ENCODE measurements around the gene ENPP6. TPM values are rescaled to one million over a fixed set of nuclear protein-coding genes. Genes with fewer than 3 reads are reported as not detected.

ENPP6 gene
- polyA plus RNA-seq, 2 of the 4 experiments (the other 2 are of a cell fraction): not detected

- WGBS (ENCODE audit: missing lambda C conversion rate): 69% methylated on average over 9 of the region's 9 CpGs
- TF ChIP-seq SREBF2 (IDR thresholded peaks at IDR 0.05): no peak
- TF ChIP-seq GATA3 (IDR thresholded peaks at IDR 0.05; ENCODE audit: borderline replicate concordance): no peak
- POLR2A ChIA-PET: no interaction called here
- no peak for ATAC-seq
- FAIRE-seq: no peak
- Histone ChIP-seq H3K9me3 (no peaks in the 10 kb centered on the region), H3K4me2 (no peak overlapping the region), H3K4me1 (no peaks in the 10 kb centered on the region), H3K27ac (no peak overlapping the region), H3K4me3 (no peak overlapping the region)
- no peak for DNase-seq (ENCODE audit: low read depth in 1 of 2, low spot score in 1 of 2)
- CTCF ChIA-PET: interaction anchor here (0.5 to 4.2 kb wide), 18 partner anchors 9 to 952 kb away, joined by 3 to 47 read pairs (median 4); no protein-coding TSS in a partner anchor
Measured at GRCh38 chr4:184167576-184167975, 50.1 kb downstream of the ENPP6 start.

DNA sequence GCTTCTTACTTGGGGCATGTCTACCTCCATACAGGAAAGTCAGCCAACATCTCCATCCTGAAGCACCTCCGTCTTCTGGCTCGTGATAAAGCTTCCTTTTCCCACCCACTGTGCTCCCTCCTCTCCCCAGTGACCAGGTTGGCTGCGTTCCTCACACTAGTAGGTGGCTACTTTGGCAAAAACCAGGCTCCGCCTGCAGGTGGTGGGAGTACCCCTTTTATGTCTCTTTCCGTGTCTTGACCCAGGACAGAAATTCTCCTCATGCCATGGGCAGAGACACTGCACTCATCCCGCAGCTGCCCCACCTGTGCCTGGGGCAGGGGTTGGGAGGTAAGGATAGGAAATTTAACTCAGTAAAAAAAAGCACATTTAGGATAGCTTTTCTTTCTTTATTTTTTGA lies 50.9 kb downstream of the ENPP6 start:
- Histone ChIP-seq H3K9me3 (no peaks in the 10 kb centered on the region), H3K4me2 (no peak overlapping the region), H3K27ac (no peak overlapping the region), H3K4me1 (no peaks in the 10 kb centered on the region), H3K4me3 (no peak overlapping the region)
- TF ChIP-seq CHD4 (IDR thresholded peaks at IDR 0.05; ENCODE audit: borderline replicate concordance) (no peak), FOSL2 (IDR thresholded peaks at IDR 0.05) (no peak), FOSL2 (CRISPR knock-in tag; IDR thresholded peaks at IDR 0.05) (no peak), RAD21 (conservative IDR thresholded peaks at IDR 0.05 in 1 of 2, IDR thresholded peaks at IDR 0.05 in 1 of 2) (no peak), NFE2L2 (conservative IDR thresholded peaks at IDR 0.05; ENCODE audit: low read length) (no peak), KDM1A (IDR thresholded peaks at IDR 0.05; ENCODE audit: low read depth) (no peak), CBX8 (IDR thresholded peaks at IDR 0.05) (no peak), POLR2AphosphoS2 (conservative IDR thresholded peaks at IDR 0.05; ENCODE audit: low read length) (no peak), TFCP2L1 (CRISPR knock-in tag; IDR thresholded peaks at IDR 0.05) (no peak), RARB (CRISPR knock-in tag; IDR thresholded peaks at IDR 0.05) (no peak), ZNF302 (CRISPR knock-in tag; IDR thresholded peaks at IDR 0.05) (no peak), HOXB5 (CRISPR knock-in tag; IDR thresholded peaks at IDR 0.05) (no peak), ATOH8 (CRISPR knock-in tag; IDR thresholded peaks at IDR 0.05; ENCODE audit: low read depth) (no peak), RNF2 (IDR thresholded peaks at IDR 0.05; ENCODE audit: borderline replicate concordance, low read depth) (no peak), RFX5 (IDR thresholded peaks at IDR 0.05) (no peak)
- TF ChIP-seq, protein P1, sequence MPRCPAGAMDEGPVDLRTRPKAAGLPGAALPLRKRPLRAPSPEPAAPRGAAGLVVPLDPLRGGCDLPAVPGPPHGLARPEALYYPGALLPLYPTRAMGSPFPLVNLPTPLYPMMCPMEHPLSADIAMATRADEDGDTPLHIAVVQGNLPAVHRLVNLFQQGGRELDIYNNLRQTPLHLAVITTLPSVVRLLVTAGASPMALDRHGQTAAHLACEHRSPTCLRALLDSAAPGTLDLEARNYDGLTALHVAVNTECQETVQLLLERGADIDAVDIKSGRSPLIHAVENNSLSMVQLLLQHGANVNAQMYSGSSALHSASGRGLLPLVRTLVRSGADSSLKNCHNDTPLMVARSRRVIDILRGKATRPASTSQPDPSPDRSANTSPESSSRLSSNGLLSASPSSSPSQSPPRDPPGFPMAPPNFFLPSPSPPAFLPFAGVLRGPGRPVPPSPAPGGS (IDR thresholded peaks at IDR 0.05): no peak
- TF ChIP-seq, protein P2, sequence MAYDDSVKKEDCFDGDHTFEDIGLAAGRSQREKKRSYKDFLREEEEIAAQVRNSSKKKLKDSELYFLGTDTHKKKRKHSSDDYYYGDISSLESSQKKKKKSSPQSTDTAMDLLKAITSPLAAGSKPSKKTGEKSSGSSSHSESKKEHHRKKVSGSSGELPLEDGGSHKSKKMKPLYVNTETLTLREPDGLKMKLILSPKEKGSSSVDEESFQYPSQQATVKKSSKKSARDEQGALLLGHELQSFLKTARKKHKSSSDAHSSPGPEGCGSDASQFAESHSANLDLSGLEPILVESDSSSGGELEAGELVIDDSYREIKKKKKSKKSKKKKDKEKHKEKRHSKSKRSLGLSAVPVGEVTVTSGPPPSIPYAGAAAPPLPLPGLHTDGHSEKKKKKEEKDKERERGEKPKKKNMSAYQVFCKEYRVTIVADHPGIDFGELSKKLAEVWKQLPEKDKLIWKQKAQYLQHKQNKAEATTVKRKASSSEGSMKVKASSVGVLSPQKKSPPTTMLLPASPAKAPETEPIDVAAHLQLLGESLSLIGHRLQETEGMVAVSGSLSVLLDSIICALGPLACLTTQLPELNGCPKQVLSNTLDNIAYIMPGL (CRISPR knock-in tag; IDR thresholded peaks at IDR 0.05; ENCODE audit: borderline replicate concordance): no peak
- TF ChIP-seq, protein P3, sequence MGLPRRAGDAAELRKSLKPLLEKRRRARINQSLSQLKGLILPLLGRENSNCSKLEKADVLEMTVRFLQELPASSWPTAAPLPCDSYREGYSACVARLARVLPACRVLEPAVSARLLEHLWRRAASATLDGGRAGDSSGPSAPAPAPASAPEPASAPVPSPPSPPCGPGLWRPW (IDR thresholded peaks at IDR 0.05): no peak
- TF ChIP-seq, protein P4, sequence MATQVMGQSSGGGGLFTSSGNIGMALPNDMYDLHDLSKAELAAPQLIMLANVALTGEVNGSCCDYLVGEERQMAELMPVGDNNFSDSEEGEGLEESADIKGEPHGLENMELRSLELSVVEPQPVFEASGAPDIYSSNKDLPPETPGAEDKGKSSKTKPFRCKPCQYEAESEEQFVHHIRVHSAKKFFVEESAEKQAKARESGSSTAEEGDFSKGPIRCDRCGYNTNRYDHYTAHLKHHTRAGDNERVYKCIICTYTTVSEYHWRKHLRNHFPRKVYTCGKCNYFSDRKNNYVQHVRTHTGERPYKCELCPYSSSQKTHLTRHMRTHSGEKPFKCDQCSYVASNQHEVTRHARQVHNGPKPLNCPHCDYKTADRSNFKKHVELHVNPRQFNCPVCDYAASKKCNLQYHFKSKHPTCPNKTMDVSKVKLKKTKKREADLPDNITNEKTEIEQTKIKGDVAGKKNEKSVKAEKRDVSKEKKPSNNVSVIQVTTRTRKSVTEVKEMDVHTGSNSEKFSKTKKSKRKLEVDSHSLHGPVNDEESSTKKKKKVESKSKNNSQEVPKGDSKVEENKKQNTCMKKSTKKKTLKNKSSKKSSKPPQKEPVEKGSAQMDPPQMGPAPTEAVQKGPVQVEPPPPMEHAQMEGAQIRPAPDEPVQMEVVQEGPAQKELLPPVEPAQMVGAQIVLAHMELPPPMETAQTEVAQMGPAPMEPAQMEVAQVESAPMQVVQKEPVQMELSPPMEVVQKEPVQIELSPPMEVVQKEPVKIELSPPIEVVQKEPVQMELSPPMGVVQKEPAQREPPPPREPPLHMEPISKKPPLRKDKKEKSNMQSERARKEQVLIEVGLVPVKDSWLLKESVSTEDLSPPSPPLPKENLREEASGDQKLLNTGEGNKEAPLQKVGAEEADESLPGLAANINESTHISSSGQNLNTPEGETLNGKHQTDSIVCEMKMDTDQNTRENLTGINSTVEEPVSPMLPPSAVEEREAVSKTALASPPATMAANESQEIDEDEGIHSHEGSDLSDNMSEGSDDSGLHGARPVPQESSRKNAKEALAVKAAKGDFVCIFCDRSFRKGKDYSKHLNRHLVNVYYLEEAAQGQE (IDR thresholded peaks at IDR 0.05): no peak
- ATAC-seq (no peak), FAIRE-seq (no peak), DNase-seq (ENCODE audit: low read depth in 1 of 2, low spot score in 1 of 2) (no peak)
- 52% methylated on average over 6 of the region's 6 CpGs for WGBS (ENCODE audit: missing lambda C conversion rate)
- ChIA-PET CTCF (interaction anchor here (0.7 to 4.2 kb wide), 7 partner anchors 28 to 695 kb away, joined by 3 to 47 read pairs (median 4); no protein-coding TSS in a partner anchor), POLR2A (no interaction called here)
